ENCODE results near the gene NRXN3. TPM values are rescaled to one million over a fixed set of nuclear protein-coding genes. Genes with fewer than 3 reads are reported as not detected.
"Not testable (repeated sequence)": the region's sequence is repeated elsewhere in the genome, so short reads cannot be mapped to it uniquely, and the experiment has no call there.

The NRXN3 gene
- polyA plus RNA-seq, 4 donors, result 6.4 to 7.2 (median 7.0) TPM

DNA sequence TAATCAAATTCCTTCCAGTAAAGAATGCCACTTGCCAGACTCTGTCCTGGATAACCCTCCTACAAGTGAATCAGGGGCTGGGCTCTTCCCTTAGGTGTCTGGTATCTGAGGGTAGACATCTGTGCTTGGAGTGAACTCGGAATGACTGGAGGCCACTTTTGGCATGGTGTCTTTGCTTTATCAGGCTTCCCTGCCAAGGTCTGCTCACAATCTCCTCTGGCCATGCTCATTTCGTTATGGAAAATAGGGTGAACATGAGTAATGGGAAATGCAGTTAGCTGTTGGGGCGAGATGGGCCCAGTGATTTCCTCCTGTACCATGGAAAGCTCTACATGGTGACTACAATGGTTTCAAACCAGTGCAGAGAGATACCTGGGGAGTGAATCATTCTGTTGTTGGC, 212.9 kb downstream of the NRXN3 start:
- DNase-seq (ENCODE audit: low read depth in 4 of 4, low spot score in 3 of 4), result no peak

DNA sequence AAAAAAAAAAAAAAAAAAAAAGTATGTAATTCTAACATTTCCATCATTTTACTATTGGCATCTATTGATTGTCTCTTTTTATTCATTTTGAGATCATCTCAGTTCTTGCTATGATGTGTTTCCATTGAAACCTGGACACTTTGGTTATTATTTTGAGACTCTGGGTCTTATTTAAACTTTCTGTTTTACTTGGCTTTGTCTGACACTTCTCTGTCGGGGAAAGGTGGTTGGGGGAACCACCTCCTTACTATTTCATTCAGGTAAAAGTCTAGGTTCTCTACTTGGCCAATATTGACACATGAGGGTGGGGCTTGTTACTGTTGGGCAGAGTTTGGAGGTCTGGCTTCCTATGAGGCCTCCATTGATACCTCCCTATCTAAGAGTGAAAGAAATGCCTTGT, 228.0 kb downstream of the NRXN3 start:
- no peak for DNase-seq (ENCODE audit: low read depth in 4 of 4, low spot score in 3 of 4)

DNA sequence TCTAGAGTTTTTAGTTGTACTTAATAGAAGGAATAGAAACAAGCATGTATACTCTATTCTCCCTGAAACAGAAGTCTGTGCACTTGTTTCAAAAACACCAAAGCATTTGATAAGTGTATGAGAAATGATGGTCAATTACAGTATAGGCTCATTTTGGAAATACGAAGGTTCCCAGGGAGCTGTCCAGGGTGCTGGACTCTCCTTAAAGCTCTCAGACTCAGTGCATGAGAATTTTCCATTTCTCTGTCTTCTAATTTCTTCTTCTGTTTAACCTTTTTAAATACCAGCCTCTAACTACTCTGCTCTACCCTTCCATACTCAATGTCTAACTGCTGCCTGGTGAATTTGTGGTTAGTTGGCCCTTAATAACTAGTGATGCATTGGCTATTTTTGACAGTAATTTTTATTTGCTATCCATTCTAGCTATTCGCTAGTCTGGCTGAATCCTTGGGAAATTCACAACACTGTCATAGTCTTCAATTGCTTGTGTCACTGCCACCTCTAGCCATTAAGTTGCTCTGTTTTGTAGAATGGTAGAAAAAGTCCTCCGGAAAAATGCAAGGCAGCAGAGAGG, 229.2 kb downstream of the NRXN3 start:
- peak; percentile 12 to 35 (median 15) for DNase-seq (ENCODE audit: low read depth in 4 of 4, low spot score in 3 of 4)

DNA sequence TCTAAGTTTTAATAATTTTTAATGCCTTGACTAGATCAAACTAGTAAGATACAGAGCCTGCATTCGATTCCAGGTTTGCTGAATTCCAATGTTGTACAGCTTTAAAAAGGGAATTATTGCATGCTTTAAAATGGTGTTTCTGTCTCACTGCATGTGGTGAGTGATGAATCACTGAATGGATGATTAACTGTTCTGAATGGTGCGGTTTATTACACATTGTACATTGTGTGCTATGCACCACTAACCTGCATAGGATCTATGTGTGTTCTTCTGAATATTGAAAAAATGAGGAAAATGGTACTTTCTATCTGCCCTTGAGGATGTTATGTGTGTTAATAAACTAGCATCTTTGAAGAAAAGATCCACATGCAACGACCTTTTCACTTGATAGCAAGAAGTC, 231.7 kb downstream of the NRXN3 start:
- no peak for DNase-seq (ENCODE audit: low read depth in 4 of 4, low spot score in 3 of 4)

DNA sequence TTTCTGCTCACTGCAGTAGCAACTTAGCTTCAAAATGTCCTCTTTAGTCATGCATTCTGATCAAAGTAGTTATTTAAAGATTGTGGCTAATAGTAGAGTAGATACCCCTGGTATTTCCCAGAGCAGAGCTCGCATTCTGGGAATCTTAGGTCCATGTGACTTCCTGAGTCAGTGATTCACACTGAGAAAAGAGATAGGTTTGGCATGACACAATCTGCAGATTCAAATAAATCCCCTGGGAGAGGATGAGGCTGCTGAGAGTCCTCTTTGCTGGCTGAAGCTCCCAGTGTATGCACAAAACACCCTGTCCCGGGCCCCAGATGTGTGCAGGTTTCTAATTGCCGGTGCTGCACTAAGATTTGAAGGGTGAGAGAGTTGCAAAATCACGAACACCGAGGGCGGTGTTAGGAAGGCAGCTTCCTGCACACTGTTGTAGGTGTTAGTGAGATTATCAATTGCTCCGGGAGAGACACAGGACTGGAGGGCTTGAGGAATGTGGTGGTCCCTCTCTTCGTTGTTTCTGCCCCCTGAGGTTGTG, 233.2 kb downstream of the NRXN3 start:
- no peak for DNase-seq (ENCODE audit: low read depth in 4 of 4, low spot score in 3 of 4)

DNA sequence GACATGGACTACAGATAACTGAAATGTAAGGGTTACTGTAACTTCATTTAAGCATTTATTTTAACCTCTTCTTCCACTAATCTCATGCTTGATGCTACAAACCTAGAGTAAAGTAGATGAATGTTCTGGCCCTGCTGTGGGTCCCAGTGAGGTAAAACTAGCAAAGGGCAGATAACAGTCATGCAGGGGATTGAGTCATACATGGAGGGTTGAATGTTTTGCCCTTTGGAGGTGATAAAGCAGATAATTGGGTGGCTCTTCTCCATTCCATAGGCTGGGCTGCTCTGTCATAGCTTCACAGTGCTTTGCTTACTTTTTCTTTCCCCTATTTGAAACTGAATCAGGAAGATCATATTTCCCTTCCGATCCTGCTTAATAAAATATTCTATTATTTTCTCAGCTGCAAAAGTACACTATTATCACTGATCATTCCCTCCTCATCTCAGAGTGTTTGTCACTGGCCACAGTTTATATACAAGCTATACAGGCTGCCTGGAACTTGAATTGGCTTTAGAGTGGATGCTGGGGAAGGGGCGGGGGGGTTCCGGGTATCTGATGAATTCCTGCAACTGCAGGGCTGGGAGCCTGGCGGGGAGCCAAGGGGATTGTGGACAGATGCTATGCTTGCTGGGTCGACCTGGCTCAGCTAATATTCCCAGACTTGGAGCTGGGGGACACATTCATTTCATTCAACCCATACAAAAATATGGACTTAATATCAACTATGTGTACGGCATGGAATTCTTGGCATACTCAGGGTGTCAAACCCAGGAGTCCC, 235.1 kb downstream of the NRXN3 start:
- DNase-seq (ENCODE audit: low read depth in 4 of 4, low spot score in 3 of 4), result no peak

DNA sequence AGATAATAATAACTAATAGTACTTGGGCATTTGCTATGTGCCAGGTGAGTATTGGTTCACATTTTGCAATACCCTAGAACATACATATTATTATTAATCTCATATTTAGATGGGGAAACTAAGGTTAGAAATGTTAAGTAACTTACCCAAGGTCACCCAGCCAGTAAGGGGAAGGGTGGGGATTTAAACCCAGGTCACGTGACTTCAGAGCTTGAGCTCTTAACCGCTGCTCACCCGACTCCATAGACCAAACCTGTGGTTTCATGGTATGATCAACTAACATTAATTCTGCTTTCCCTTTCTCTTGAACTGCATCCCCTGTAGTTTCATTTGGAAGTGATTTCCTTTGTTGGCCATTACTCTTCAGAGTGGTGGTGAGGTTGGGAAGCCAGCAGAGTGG, 242.3 kb downstream of the NRXN3 start:
- no peak for DNase-seq (ENCODE audit: low read depth in 4 of 4, low spot score in 3 of 4)

- no peak for DNase-seq (ENCODE audit: low read depth in 4 of 4, low spot score in 3 of 4)
These were observed 244.0 kb downstream of the NRXN3 start for GRCh38 chr14:78414172-78414571.

GRCh38 chr14:78417532-78417931, 247.4 kb downstream of the NRXN3 start:
- DNase-seq (ENCODE audit: low read depth in 4 of 4, low spot score in 3 of 4), result no peak

GRCh38 chr14:78424311-78424710, 254.1 kb downstream of the NRXN3 start:
- no peak for DNase-seq (ENCODE audit: low read depth in 4 of 4, low spot score in 3 of 4)

DNA sequence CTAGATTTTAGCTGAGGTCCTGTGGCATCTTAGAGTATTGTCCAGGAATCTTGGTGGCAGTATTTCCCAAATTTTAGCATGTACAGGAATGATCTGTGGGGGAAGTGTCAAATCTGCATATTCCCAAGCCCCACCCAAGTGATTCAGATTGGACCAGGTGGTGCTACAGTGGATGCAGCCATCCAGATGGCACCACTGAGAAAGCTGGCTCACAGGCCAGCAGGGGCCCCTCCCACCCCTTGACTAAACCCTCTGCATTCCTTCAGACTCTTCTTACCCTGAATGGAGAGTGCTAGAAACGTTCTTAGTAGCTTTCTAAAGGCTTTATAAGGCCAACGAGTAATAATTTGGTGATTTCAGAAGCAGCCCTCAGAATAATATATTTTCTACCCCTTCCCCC, 255.2 kb downstream of the NRXN3 start:
- DNase-seq (ENCODE audit: low read depth in 4 of 4, low spot score in 3 of 4), result no peak

DNA sequence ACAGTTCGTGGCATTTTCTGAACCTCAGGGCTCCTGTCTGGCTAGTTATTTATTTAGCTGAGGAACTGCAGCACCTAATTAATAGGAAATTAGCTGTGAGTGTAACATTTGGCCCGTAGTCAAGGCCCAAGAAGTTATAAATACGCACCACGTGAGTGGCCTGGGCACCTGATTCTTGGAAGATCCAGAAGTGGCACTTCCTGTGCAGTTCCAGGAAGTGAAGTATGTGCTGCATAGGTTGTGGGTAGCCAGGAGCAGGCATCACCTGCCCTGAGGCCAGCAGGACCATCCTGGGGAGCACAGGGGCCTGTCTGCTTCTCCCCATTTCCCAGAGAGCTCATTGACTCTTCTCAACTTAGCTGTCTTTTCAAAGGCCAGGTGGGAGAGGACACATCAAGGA, 255.6 kb downstream of the NRXN3 start:
- no peak for DNase-seq (ENCODE audit: low read depth in 4 of 4, low spot score in 3 of 4)

- DNase-seq (ENCODE audit: low read depth in 4 of 4, low spot score in 3 of 4), result no peak
These were observed 261.9 kb downstream of the NRXN3 start for GRCh38 chr14:78432046-78432445.

DNA sequence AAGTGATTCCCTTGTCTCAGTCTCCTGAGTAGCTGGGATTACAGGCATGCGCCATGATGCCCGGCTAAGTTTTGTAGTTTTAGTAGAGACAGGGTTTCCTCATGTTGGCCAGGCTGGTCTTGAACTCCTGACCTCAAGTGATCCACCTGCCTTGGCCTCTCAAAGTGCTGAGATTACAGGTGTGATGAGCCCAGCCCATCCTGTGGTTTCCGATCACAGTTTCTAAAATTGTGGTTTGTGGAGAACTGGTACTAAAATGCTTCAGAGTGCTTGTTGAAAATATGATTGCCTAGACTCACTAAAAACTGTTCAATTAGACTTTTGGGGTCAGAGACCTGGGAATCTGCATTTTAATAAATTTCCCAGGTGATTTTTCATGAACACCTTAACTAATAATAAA, 267.3 kb downstream of the NRXN3 start:
- DNase-seq (ENCODE audit: low read depth in 4 of 4, low spot score in 3 of 4), result not testable (repeated sequence)

DNA sequence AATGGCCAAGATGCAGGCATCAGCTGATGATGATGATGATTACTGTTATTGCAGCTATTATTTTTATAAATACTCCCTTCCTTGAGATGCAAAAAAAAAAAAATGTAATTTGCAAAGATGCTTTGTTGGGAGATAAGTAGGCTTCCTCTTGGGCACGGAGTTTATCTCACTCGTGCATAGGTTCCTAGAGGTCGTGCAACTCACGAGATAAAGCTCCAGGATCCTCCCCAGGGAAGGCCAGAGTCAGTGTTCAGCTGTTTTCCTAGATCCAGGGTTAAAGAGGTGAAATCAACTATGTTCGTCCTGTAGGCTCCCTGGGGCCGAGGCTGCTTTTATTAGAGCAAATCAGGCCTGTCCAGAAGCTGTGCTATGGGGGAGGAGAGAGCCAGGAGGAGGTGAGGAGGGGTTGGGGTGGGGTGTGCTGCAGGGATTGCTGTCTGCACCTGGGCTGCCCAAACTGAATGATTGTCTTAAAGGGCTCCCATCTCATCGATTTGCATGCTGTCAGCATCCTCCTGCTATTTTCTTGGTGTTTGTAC, 270.3 kb downstream of the NRXN3 start:
- DNase-seq (ENCODE audit: low read depth in 4 of 4, low spot score in 3 of 4), result no peak

GRCh38 chr14:78443834-78444233, 273.7 kb downstream of the NRXN3 start:
- DNase-seq (ENCODE audit: low read depth in 4 of 4, low spot score in 3 of 4), result no peak

DNA sequence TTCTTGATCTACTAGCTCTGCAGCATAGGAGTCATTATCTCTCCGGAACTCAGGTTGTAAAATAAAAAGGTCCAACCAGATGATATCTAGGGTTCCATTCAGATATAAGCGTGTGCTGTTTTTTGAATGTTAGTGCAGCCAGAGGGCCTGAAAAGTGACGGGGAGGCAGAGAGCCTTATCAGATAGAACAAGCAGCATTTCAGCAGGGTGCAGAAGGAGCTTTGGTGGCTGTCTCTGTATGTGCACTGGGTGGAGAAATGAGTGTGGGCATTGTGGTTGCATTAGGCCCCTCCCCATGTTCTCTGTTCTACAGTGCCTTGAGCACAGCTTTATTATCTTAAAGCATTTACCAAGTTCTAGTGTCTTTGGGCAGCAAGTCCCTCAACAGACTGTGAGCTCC, 275.1 kb downstream of the NRXN3 start:
- DNase-seq (ENCODE audit: low read depth in 4 of 4, low spot score in 3 of 4), result no peak

- peak in 3 of 4 donors; percentile 16 to 26 (median 22) for DNase-seq (ENCODE audit: low read depth in 4 of 4, low spot score in 3 of 4)
These were observed 276.6 kb downstream of the NRXN3 start for GRCh38 chr14:78446807-78447206.

- DNase-seq (ENCODE audit: low read depth in 4 of 4, low spot score in 3 of 4), result peak in 3 of 4 donors; percentile 2 to 12 (median 3)
These were observed 278.3 kb downstream of the NRXN3 start for GRCh38 chr14:78448164-78449094.

DNA sequence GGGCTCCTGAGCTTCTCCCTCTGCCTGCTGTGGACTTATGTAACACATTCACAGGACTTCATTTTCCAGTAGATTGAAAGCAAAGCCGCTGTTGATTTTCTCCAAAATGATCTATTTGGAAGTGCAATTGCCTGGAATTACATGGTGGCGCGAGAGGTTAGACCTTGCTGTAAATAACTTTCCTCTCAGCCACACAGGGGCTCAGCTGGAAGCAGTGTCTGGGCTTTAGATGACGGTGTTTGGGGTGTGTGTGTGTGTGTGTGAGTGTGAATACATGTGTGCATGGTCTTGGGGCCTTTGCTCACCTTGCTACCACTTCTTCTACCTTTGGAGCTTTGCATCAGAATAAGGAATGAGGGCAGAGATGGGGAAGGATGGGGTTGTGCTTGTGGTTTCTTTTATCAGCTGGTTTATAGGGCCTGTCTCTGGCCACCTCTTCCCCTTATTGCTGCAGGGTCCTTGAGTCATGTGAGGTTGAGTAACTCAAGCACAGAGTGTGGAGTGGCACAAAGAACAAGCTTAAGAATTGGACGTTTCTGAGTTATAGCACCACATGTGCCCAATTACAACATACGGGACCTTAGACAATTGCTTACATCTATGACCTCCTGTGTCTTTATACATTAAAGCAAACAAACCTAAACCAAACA, 280.6 kb downstream of the NRXN3 start:
- DNase-seq (ENCODE audit: low read depth in 4 of 4, low spot score in 3 of 4), result no peak

Data from left renal pelvis (tissue), 4 donors.